Esophagus muscularis mucosa (tissue), 4 donors: ENCODE results near the gene OR51E2.

Source experiments
- EP300 ChIP-seq: sonication (generic); formaldehyde crosslinking; IDR thresholded peaks from one replicate; pipeline ENCODE4 v1.6.1; 2017; ENCODE audit warnings: antibody characterized with exemption
- POLR2A ChIP-seq: fragments of 450-650 bp; IDR thresholded peaks from one replicate; pipeline ENCODE4 v1.6.1; 2017; ENCODE audit warnings: antibody characterized with exemption, moderate library complexity, mild to moderate bottlenecking, low read depth
- POLR2AphosphoS5 ChIP-seq, 2 donors: sonication (generic); formaldehyde crosslinking; IDR thresholded peaks; one replicate each; pipeline ENCODE4 v1.6.1; 2017; ENCODE audit warnings: antibody characterized with exemption in 2 of 2
- TF ChIP-seq, protein P1 (sequence below), 3 experiments: fragments of 200-600 bp in 2 of 3; fragments of 450-650 bp in 1 of 3; sonication (generic) in 2 of 3; IDR thresholded peaks; one replicate each; pipeline ENCODE4 v1.5.1; 2017 to 2019; ENCODE audit warnings: antibody characterized with exemption in 3 of 3, mild to moderate bottlenecking in 2 of 3, moderate library complexity in 1 of 3

DNA sequence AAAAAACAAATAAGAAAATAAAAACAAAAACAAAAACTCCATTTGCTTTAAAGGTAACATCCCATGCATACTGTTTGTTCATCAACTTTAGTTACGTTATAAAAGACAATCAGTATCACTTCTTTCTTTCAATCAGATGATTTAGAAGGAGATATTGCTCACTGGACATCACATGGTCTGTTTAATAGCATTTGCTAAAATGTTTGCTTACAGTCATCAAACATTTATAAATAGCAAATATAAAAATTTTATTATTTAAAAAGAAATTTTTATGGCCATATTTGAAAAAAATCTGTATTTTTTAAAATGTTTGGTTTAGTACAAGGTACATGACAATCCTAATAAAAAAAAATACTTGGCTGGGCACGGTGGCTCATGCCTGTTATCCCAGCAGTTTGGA lies 29.5 kb upstream of the OR51E2 start:
- no peak for TF ChIP-seq POLR2A
- TF ChIP-seq, protein P1, sequence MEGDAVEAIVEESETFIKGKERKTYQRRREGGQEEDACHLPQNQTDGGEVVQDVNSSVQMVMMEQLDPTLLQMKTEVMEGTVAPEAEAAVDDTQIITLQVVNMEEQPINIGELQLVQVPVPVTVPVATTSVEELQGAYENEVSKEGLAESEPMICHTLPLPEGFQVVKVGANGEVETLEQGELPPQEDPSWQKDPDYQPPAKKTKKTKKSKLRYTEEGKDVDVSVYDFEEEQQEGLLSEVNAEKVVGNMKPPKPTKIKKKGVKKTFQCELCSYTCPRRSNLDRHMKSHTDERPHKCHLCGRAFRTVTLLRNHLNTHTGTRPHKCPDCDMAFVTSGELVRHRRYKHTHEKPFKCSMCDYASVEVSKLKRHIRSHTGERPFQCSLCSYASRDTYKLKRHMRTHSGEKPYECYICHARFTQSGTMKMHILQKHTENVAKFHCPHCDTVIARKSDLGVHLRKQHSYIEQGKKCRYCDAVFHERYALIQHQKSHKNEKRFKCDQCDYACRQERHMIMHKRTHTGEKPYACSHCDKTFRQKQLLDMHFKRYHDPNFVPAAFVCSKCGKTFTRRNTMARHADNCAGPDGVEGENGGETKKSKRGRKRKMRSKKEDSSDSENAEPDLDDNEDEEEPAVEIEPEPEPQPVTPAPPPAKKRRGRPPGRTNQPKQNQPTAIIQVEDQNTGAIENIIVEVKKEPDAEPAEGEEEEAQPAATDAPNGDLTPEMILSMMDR (IDR thresholded peaks at IDR 0.05), result no peak
- no peak for TF ChIP-seq POLR2AphosphoS5 (IDR thresholded peaks at IDR 0.05)
- no peak for TF ChIP-seq EP300
